ENCODE results near the gene C6orf89. TPM values are rescaled to one million over a fixed set of nuclear protein-coding genes. Genes with fewer than 3 reads are reported as not detected.

The C6orf89 gene
- total RNA-seq, 1 experiment from 2014 or later = 11.8 TPM

GRCh38 chr6:36924778-36925374 lies 39.1 kb downstream of the C6orf89 start:
- DNase-seq = no peak
- H3K4me1 Mint-ChIP-seq = peaks cover 2 to 6% of the 10 kb centered on the region in 2 experiments; a peak in 2 of 4 replicates
- no peaks in the 10 kb centered on the region; a peak in 1 of 7 replicates for H3K36me3 Mint-ChIP-seq (ENCODE audit: insufficient read depth in 1 of 3, low read depth in 3 of 3)
- Histone ChIP-seq H3K4me2 (ENCODE audit: insufficient read depth, insufficient read length, low read length) (no peak overlapping the region), H4K20me1 (ENCODE audit: control insufficient read depth, insufficient read depth, insufficient read length) (no peaks in the 10 kb centered on the region), H2BK20ac (ENCODE audit: low read depth, low read length, poor library complexity, severe bottlenecking) (no peak overlapping the region), H2BK5ac (ENCODE audit: insufficient read length, low read length) (no peak overlapping the region), H4K8ac (replicated peaks; ENCODE audit: insufficient read length, low read depth, low read length) (no peak overlapping the region), H3K9me3 (ENCODE audit: control insufficient read depth, low read depth, low read length) (no peaks in the 10 kb centered on the region), H3K4me1 (ENCODE audit: insufficient read depth, low read length) (no peaks in the 10 kb centered on the region), H3K9ac (ENCODE audit: extremely low read depth, insufficient read length, low read length) (no peak overlapping the region), H3K79me1 (ENCODE audit: insufficient read depth, low read depth, low read length, poor library complexity, severe bottlenecking) (no peaks in the 10 kb centered on the region), H2BK12ac (ENCODE audit: insufficient read length, low read depth, low read length) (no peak overlapping the region), H4K91ac (ENCODE audit: insufficient read length, low read depth, low read length) (no peak overlapping the region), H3K4ac (ENCODE audit: low read depth, low read length) (no peak overlapping the region), H2AK5ac (ENCODE audit: insufficient read length, low read length) (no peak overlapping the region), H3K18ac (ENCODE audit: insufficient read length, low read depth, low read length) (no peak overlapping the region), H3K79me2 (ENCODE audit: insufficient read depth, low read length) (no peaks in the 10 kb centered on the region), H2BK15ac (ENCODE audit: low read depth, low read length) (no peak overlapping the region), H3K27ac (ENCODE audit: insufficient read length, low read depth, low read length) (no peak overlapping the region), H2BK120ac (ENCODE audit: low read depth, low read length, poor library complexity, severe bottlenecking) (no peak overlapping the region), H3K23me2 (ENCODE audit: insufficient read length, low read depth, low read length, poor library complexity, severe bottlenecking) (no peaks in the 10 kb centered on the region), H3T11ph (ENCODE audit: low read length) (no peak overlapping the region), H3K14ac (ENCODE audit: insufficient read depth, low read length) (no peak overlapping the region), H3K56ac (ENCODE audit: insufficient read length, low read depth, low read length) (no peak overlapping the region), H4K5ac (ENCODE audit: insufficient read length, low read depth, low read length) (no peak overlapping the region), H2AFZ (ENCODE audit: low read length) (no peak overlapping the region), H3K23ac (ENCODE audit: insufficient read length, low read depth, low read length) (no peak overlapping the region), H3K27me3 (ENCODE audit: insufficient read depth, low read length) (no peaks in the 10 kb centered on the region)
- no peak for TF ChIP-seq CTCF (conservative IDR thresholded peaks at IDR 0.05)
- 0 out of 7 replicates have a peak overlapping the region, but pooled peaks of 2 of the 3 experiments have one; percentile 19 to 44 for H3K27ac Mint-ChIP-seq
- WGBS (ENCODE audit: extremely low coverage, insufficient read length, low lambda C conversion rate) = no CpG with 5 or more reads among the region's 5 CpGs
- no peaks in the 10 kb centered on the region for H3K9me3 Mint-ChIP-seq
- H3K4me3 Mint-ChIP-seq = no peak overlapping the region
- H3K27me3 Mint-ChIP-seq (ENCODE audit: low read depth) = no peaks in the 10 kb centered on the region

All from H9 (cell line).